Activated T-helper 17 cell treated with anti-CD3 and anti-CD28 coated beads, Interleukin-2, amount 50 U/mL, for 72 hours (primary cell): ENCODE results near the gene ADNP. TPM values are rescaled to one million over a fixed set of nuclear protein-coding genes. Genes with fewer than 3 reads are reported as not detected.

Experiments
- ATAC-seq: fragments of 150-1000 bp; cut with Tn5 transposase; replicated peaks from 2 replicates; pipeline ENCODE4 v1.10.0; 2021; ENCODE audit warnings: mild to moderate bottlenecking, moderate library complexity
- H3K27ac Mint-ChIP-seq: one replicate; pipeline ENCODE4 v1.8.0; 2022; ENCODE audit warnings: mixed read lengths
- H3K27me3 Mint-ChIP-seq: one replicate; pipeline ENCODE4 v1.8.0; 2022; ENCODE audit warnings: mixed read lengths
- H3K36me3 Mint-ChIP-seq: one replicate; pipeline ENCODE4 v1.8.0; 2022; ENCODE audit warnings: low read depth, mild to moderate bottlenecking, mixed read lengths
- H3K4me1 Mint-ChIP-seq: one replicate; pipeline ENCODE4 v1.8.0; 2022; ENCODE audit warnings: mixed read lengths
- H3K4me3 Mint-ChIP-seq: one replicate; pipeline ENCODE4 v1.8.0; 2022; ENCODE audit warnings: mild to moderate bottlenecking, mixed read lengths
- H3K9me3 Mint-ChIP-seq: one replicate; pipeline ENCODE4 v1.8.0; 2022; ENCODE audit warnings: mixed read lengths
- total RNA-seq, 2 donors: library from RNA; stranded (reverse); gene quantifications; one replicate each; pipeline ENCODE4 v1.2.3, GENCODE V29; 2022

The ADNP gene
- total RNA-seq, 2 donors from 2014 or later = 57.9 to 75.4 TPM

GRCh38 chr20:50924261-50924920 lies 6.8 kb downstream of the ADNP start:
- peak overlapping the region; percentile 44 for H3K27ac Mint-ChIP-seq
- no peaks in the 10 kb centered on the region for H3K9me3 Mint-ChIP-seq
- no peak for ATAC-seq
- H3K4me3 Mint-ChIP-seq = peak overlapping the region; percentile 46
- peaks cover 94% of the 10 kb centered on the region for H3K36me3 Mint-ChIP-seq
- H3K4me1 Mint-ChIP-seq = peaks cover 46% of the 10 kb centered on the region
- H3K27me3 Mint-ChIP-seq = no peaks in the 10 kb centered on the region

DNA sequence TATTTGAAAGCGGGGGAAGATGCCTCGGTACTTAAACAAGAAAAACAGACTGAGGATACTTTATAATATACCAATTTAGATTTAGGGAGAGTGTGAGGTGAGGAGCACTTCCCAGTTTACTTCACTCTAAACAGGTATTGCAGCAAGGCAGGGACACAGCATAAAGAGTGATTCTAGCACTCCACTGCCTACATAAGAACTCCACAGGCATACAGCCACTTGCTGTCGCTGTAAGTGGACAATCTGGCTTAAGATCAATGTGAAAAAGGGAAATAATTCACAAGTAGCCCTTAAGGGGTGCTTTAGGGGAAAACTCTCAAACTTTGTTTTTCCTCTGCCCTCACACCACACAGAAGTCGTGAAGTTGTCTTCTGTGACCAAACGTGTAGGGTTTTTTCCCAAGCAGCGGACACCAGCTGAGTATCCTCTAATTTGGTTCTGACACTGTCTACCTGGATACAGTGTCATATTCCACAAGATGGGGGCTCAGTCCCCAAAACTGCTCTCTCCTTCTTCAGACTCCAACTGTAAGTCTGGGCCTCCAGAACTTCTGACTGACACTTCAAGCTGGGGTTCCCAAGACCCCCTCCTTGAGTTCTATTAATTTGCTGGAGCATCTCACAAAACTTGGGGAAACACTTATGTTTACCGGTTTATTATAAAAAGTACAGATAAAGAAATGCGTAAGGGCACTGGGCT lies 9.3 kb downstream of the ADNP start:
- Mint-ChIP-seq H3K36me3 (peaks cover 93% of the 10 kb centered on the region), H3K4me1 (peaks cover 45% of the 10 kb centered on the region), H3K27ac (peak overlapping the region; percentile 75), H3K4me3 (no peak overlapping the region), H3K27me3 (no peaks in the 10 kb centered on the region), H3K9me3 (no peaks in the 10 kb centered on the region)
- no peak for ATAC-seq

GRCh38 chr20:50920997-50921396 lies 10.2 kb downstream of the ADNP start:
- ATAC-seq = peak; percentile 75
- Mint-ChIP-seq H3K4me3 (no peak overlapping the region), H3K4me1 (peaks cover 53% of the 10 kb centered on the region), H3K27me3 (no peaks in the 10 kb centered on the region), H3K27ac (peak overlapping the region; percentile 75), H3K36me3 (peaks cover 93% of the 10 kb centered on the region), H3K9me3 (no peaks in the 10 kb centered on the region)

DNA sequence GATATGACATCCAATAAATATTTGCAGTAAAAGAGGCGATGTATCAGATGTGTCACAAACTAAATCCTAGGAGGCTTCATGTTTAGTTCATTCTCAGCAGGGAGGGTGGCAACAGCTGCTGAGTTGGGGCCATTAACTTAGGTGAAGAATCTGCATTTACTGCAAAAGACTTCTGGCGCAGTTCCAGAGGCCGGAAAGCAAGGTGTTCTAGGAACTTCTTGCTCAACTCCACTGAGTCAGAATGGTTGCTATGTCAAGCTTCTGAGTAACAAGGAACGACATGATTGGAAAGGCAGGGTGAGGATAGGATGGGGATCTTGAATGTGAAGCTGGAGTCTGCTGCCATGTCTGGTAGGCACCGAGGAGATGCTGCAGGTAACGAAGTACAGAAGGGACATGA lies 11.7 kb downstream of the ADNP start:
- Mint-ChIP-seq H3K9me3 (no peaks in the 10 kb centered on the region), H3K27ac (peak overlapping the region; percentile 80), H3K27me3 (no peaks in the 10 kb centered on the region), H3K36me3 (peaks cover 91% of the 10 kb centered on the region), H3K4me3 (no peak overlapping the region), H3K4me1 (peaks cover 51% of the 10 kb centered on the region)
- ATAC-seq = no peak

DNA sequence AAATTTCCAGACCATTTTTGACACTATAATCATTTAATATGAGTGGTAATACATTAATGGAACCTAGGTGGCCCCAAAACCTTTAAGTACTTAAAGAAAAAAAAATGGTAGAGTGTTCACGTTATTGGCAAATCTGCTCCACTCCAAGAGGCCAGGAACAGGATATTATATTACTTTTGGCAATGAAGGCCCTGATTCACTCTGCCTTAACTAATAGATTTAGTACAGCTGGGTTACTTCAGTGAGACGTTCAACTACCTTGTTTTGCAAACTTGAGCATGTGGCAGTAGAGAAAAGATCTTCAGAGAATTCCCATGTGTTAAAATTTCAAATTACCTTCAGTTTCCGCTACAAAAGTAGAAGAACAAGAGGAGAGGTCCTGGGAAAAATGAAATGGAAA lies 12.8 kb downstream of the ADNP start:
- peaks cover 62% of the 10 kb centered on the region for H3K4me1 Mint-ChIP-seq
- H3K27me3 Mint-ChIP-seq = no peaks in the 10 kb centered on the region
- no peak for ATAC-seq
- H3K27ac Mint-ChIP-seq = no peak overlapping the region
- no peaks in the 10 kb centered on the region for H3K9me3 Mint-ChIP-seq
- H3K4me3 Mint-ChIP-seq = no peak overlapping the region
- H3K36me3 Mint-ChIP-seq = peaks cover 91% of the 10 kb centered on the region

DNA sequence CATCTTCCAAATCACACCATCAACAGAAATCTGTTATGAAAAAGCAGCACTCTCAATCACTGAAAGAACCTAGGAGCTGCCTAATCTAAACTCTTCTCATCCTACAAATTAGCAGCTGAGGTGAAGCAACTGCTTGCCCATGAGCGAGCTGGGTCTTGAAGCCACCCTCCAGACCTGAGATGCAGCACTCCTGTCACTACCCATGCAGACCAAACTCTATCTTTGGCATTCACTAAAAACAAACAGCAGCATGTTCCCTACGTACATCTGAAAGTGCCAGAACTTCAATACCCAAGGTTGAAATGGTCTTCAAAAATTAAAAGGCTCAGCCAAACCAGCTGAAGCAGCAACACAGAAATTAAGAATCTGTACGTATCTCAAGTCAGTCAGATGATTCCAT lies 14.3 kb downstream of the ADNP start:
- Mint-ChIP-seq H3K36me3 (peaks cover 89% of the 10 kb centered on the region), H3K27ac (peak overlapping the region; percentile 66), H3K4me3 (peak overlapping the region; percentile 24), H3K9me3 (no peaks in the 10 kb centered on the region), H3K27me3 (no peaks in the 10 kb centered on the region), H3K4me1 (peaks cover 63% of the 10 kb centered on the region)
- no peak for ATAC-seq

DNA sequence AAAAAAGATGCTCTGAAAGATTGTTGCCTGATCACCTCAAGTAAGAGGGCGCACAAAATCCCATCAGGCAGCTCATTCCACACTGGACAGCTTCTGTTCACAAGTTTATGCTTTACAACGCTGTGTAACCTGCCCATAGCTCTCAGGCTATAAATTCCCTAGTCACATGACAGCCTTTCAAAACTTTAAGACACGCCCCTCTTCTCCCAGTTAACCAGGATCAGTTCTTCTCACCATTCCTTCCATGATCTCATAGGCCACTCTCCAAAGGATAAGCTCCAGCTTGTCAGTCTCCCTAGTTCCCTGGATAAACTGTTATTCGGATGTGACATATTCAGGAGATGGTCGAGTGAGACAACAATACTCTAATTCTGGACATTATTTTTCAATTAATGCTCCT lies 15.0 kb downstream of the ADNP start:
- Mint-ChIP-seq H3K4me1 (peaks cover 64% of the 10 kb centered on the region), H3K27ac (peak overlapping the region; percentile 66), H3K9me3 (no peaks in the 10 kb centered on the region), H3K27me3 (no peaks in the 10 kb centered on the region), H3K4me3 (no peak overlapping the region), H3K36me3 (peaks cover 90% of the 10 kb centered on the region)
- ATAC-seq = no peak

GRCh38 chr20:50915424-50915823 lies 15.8 kb downstream of the ADNP start:
- Mint-ChIP-seq H3K9me3 (no peaks in the 10 kb centered on the region), H3K4me3 (peak overlapping the region; percentile 43), H3K36me3 (peaks cover 89% of the 10 kb centered on the region), H3K27me3 (no peaks in the 10 kb centered on the region), H3K4me1 (peaks cover 65% of the 10 kb centered on the region), H3K27ac (peak overlapping the region; percentile 55)
- no peak for ATAC-seq

- Mint-ChIP-seq H3K36me3 (peaks cover 84% of the 10 kb centered on the region), H3K4me1 (peaks cover 70% of the 10 kb centered on the region), H3K9me3 (no peaks in the 10 kb centered on the region), H3K27me3 (no peaks in the 10 kb centered on the region), H3K27ac (peak overlapping the region; percentile 64), H3K4me3 (peak overlapping the region; percentile 43)
- ATAC-seq = peak; percentile 91
Observed at GRCh38 chr20:50913690-50914375, 17.4 kb downstream of the ADNP start.

GRCh38 chr20:50911716-50912115 lies 19.5 kb downstream of the ADNP start:
- Mint-ChIP-seq H3K4me1 (peaks cover 51% of the 10 kb centered on the region), H3K4me3 (peak overlapping the region; percentile 61), H3K36me3 (peaks cover 75% of the 10 kb centered on the region), H3K9me3 (no peaks in the 10 kb centered on the region), H3K27me3 (no peaks in the 10 kb centered on the region), H3K27ac (peak overlapping the region; percentile 77)
- ATAC-seq = peak; percentile 72

- Mint-ChIP-seq H3K27me3 (no peaks in the 10 kb centered on the region), H3K4me1 (peaks cover 45% of the 10 kb centered on the region), H3K9me3 (no peaks in the 10 kb centered on the region), H3K4me3 (peak overlapping the region; percentile 61), H3K36me3 (peaks cover 73% of the 10 kb centered on the region), H3K27ac (peak overlapping the region; percentile 77)
- ATAC-seq = no peak
Observed at GRCh38 chr20:50911030-50911429, 20.2 kb downstream of the ADNP start.

- Mint-ChIP-seq H3K4me3 (peak overlapping the region; percentile 33), H3K4me1 (peaks cover 33% of the 10 kb centered on the region), H3K36me3 (peaks cover 76% of the 10 kb centered on the region), H3K27ac (peak overlapping the region; percentile 62), H3K27me3 (no peaks in the 10 kb centered on the region), H3K9me3 (no peaks in the 10 kb centered on the region)
- ATAC-seq = no peak
Observed at GRCh38 chr20:50909413-50909812, 21.8 kb downstream of the ADNP start.

DNA sequence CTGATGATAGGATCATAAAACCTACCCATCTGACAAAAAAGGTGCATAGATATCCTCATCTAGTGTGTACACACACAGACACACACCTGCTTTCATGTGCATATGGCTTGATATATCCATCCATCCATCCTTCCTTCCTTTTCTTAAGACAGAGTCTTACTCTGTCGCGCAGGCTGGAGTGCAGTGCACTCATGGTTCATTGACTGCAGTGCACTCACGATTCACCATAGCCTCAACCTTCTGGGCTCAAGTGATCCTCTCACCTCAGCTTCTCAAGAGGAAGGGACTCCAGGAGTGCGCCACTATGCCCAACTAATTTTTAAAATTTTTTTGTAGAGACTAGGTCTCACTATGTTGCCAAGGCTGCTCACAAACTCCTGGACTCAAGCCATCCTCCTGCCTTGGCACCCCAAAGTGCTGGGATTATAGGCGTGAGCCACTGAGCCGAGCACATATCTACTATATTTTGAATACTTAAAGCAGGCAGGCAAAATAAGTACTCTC lies 27.1 kb downstream of the ADNP start:
- Mint-ChIP-seq H3K36me3 (peaks cover 86% of the 10 kb centered on the region), H3K27me3 (no peaks in the 10 kb centered on the region), H3K27ac (no peak overlapping the region), H3K9me3 (no peaks in the 10 kb centered on the region), H3K4me1 (peaks cover 6% of the 10 kb centered on the region), H3K4me3 (no peak overlapping the region)
- no peak for ATAC-seq

DNA sequence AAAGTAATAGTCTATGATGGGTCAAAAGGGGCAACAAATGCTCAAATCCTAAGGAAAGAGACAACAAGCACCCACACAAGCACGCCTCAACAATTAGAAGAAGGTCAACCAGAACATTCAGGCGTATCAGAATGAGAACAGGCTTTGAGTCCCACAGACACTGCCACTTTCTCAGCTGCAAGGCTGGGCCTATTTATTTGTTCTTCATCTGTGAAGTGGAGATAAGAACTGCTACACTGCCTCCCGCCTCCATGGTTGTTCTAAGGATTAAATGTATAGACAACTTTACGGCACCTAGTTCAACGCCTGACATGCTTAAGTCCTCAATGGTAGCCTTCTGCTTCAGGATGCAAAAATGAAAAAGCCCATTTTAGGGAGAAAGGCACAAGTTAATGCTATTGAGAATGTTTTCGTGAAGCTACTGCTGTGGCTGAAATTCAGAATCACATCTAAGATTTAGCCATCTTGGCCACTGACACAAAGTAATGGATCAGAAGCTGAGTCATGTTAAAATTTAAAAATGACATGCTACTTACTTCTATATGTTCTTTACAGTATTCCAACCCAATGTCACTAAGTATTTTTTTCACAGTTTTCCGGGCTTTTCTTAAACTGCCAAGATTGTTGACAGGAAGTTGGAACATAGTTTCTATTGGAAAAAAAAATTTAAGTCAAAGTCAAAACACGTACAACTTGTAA lies 27.7 kb downstream of the ADNP start:
- no peak overlapping the region for H3K4me3 Mint-ChIP-seq
- H3K9me3 Mint-ChIP-seq = no peaks in the 10 kb centered on the region
- H3K27me3 Mint-ChIP-seq = no peaks in the 10 kb centered on the region
- H3K4me1 Mint-ChIP-seq = peaks cover 6% of the 10 kb centered on the region
- no peak for ATAC-seq
- H3K27ac Mint-ChIP-seq = peak overlapping the region; percentile 25
- H3K36me3 Mint-ChIP-seq = peaks cover 91% of the 10 kb centered on the region
